Left kidney (tissue), 2 donors: ENCODE data around the gene KRTAP5-3. TPM values are rescaled to one million over a fixed set of nuclear protein-coding genes. Genes with fewer than 3 reads are reported as not detected.
"Not testable (repeated sequence)": the region's sequence is repeated elsewhere in the genome, so short reads cannot be mapped to it uniquely, and the experiment has no call there.

ENCODE experiments used
- DNase-seq: peaks from one replicate; pipeline ENCODE4 v3.0.0-alpha.2; 2013
- polyA plus RNA-seq: library from polyadenylated mRNA; unstranded; fragments of 120-200 nt; gene quantifications from one replicate; pipeline ENCODE4 v1.2.1, GENCODE V29; 2013; ENCODE audit not compliant: insufficient read length

Gene KRTAP5-3
- polyA plus RNA-seq, 1 donor, result not detected

GRCh38 chr11:1619449-1619848 is 11.2 kb upstream of the KRTAP5-3 start:
- DNase-seq, result no peak

- DNase-seq, result no peak
Observed at GRCh38 chr11:1618231-1618630, 10.0 kb upstream of the KRTAP5-3 start.

- not testable (repeated sequence) for DNase-seq
Observed at GRCh38 chr11:1607901-1608300, 362 bp downstream of the KRTAP5-3 start.

GRCh38 chr11:1607156-1607845 is 962 bp downstream of the KRTAP5-3 start:
- DNase-seq, result not testable (repeated sequence)

- not testable (repeated sequence) for DNase-seq
Observed at GRCh38 chr11:1605923-1606322, 2.3 kb downstream of the KRTAP5-3 start.

- DNase-seq, result no peak
Observed at GRCh38 chr11:1604711-1605110, 3.6 kb downstream of the KRTAP5-3 start.

GRCh38 chr11:1604181-1604580 is 4.1 kb downstream of the KRTAP5-3 start:
- no peak for DNase-seq

- DNase-seq, result no peak
Observed at GRCh38 chr11:1603629-1604028, 4.6 kb downstream of the KRTAP5-3 start.

GRCh38 chr11:1601663-1602062 is 6.6 kb downstream of the KRTAP5-3 start:
- not testable (repeated sequence) for DNase-seq

- DNase-seq, result no peak
Observed at GRCh38 chr11:1600626-1601025, 7.6 kb downstream of the KRTAP5-3 start.

- no peak for DNase-seq
Observed at GRCh38 chr11:1598816-1599215, 9.4 kb downstream of the KRTAP5-3 start.

- not testable (repeated sequence) for DNase-seq
Observed at GRCh38 chr11:1598406-1598805, 9.9 kb downstream of the KRTAP5-3 start.

- DNase-seq, result no peak
Observed at GRCh38 chr11:1597994-1598380, 10.3 kb downstream of the KRTAP5-3 start, which contains the start of gene KRTAP5-2. KRTAP5-2 (minus strand) TSS chr11:1598294; CDS start chr11:1598250, 44 bp downstream.

- DNase-seq, result no peak
Observed at GRCh38 chr11:1597331-1597993, 10.8 kb downstream of the KRTAP5-3 start.

- DNase-seq, result not testable (repeated sequence)
Observed at GRCh38 chr11:1596576-1597121, 11.6 kb downstream of the KRTAP5-3 start.

- not testable (repeated sequence) for DNase-seq
Observed at GRCh38 chr11:1595994-1596575, 12.2 kb downstream of the KRTAP5-3 start.

GRCh38 chr11:1592628-1593027 is 15.6 kb downstream of the KRTAP5-3 start:
- DNase-seq, result no peak

- no peak for DNase-seq
Observed at GRCh38 chr11:1589996-1590395, 18.3 kb downstream of the KRTAP5-3 start.

GRCh38 chr11:1589191-1589963 is 18.9 kb downstream of the KRTAP5-3 start:
- not testable (repeated sequence) for DNase-seq

GRCh38 chr11:1586699-1587098 is 21.6 kb downstream of the KRTAP5-3 start:
- no peak for DNase-seq

- not testable (repeated sequence) for DNase-seq
Observed at GRCh38 chr11:1584661-1585370, 23.4 kb downstream of the KRTAP5-3 start, which contains the start of gene KRTAP5-1. KRTAP5-1 (minus strand) TSS chr11:1585283; CDS start chr11:1585249, 34 bp downstream.
